Glutamatergic neuron (in vitro differentiated cells): ENCODE measurements around the gene CTSO. TPM values are rescaled to one million over a fixed set of nuclear protein-coding genes. Genes with fewer than 3 reads are reported as not detected.

Experiments
- DNase-seq: peaks from one replicate; pipeline ENCODE4 v3.0.0; 2022
- H3K27ac Mint-ChIP-seq: one replicate; pipeline ENCODE4 v1.8.0; 2020; ENCODE audit warnings: mild to moderate bottlenecking, mixed read lengths, inconsistent platforms; ENCODE audit not compliant: unreplicated experiment
- H3K27me3 Mint-ChIP-seq: one replicate; pipeline ENCODE4 v1.8.0; 2020; ENCODE audit warnings: mild to moderate bottlenecking, moderate library complexity, mixed read lengths, inconsistent platforms; ENCODE audit not compliant: unreplicated experiment
- H3K36me3 Mint-ChIP-seq: one replicate; pipeline ENCODE4 v1.8.0; 2020; ENCODE audit warnings: mild to moderate bottlenecking, mixed read lengths, inconsistent platforms; ENCODE audit not compliant: unreplicated experiment
- H3K4me1 Mint-ChIP-seq: one replicate; pipeline ENCODE4 v1.8.0; 2020; ENCODE audit warnings: mild to moderate bottlenecking, low read depth, mixed read lengths, inconsistent platforms; ENCODE audit not compliant: unreplicated experiment
- H3K4me3 Mint-ChIP-seq: one replicate; pipeline ENCODE4 v1.8.0; 2020; ENCODE audit warnings: mild to moderate bottlenecking, mixed read lengths, inconsistent platforms; ENCODE audit not compliant: unreplicated experiment
- H3K9me3 Mint-ChIP-seq: one replicate; pipeline ENCODE4 v1.8.0; 2020; ENCODE audit warnings: mild to moderate bottlenecking, moderate library complexity, mixed read lengths, inconsistent platforms; ENCODE audit not compliant: unreplicated experiment
- CTCF ChIP-seq: fragments of 200-600 bp; sonication (generic); IDR thresholded peaks from one replicate; pipeline ENCODE4 v1.5.0; 2021; ENCODE audit not compliant: partially characterized antibody, unreplicated experiment
- total RNA-seq: library from RNA; stranded (reverse); fragmentation: NEBNext Ultra II Directional; extraction: Animal tissue kit (Norgen Biotek cat#: 25700); gene quantifications from one replicate; pipeline ENCODE4 v1.2.1, GENCODE V29; 2021; ENCODE audit not compliant: unreplicated experiment

CTSO gene
- total RNA-seq, 1 donor from 2014 or later, result 2.2 TPM

DNA sequence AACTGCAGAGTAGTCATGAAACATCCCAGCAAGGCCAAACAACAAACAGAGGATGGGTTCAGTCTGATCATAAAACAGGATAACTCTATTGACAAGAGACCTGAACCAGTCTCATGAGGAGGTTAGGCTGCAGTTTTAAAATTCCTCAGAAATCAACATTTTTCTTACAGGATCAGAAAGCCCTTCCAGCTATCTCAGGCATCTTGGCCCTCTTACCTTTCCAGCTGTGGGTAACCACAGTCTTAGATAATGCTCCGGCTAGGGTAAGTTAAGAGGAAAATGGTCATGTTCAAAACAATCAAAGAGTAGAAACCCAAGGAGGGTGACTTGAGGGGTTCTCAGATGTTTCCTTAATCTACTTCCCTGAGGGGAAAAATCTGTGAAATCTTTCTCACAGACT, 5.1 kb downstream of the CTSO start:
- H3K27me3 Mint-ChIP-seq, result peaks cover 9% of the 10 kb centered on the region
- DNase-seq, result no peak
- TF ChIP-seq CTCF, result no peak
- peaks cover 36% of the 10 kb centered on the region for H3K4me1 Mint-ChIP-seq
- no peak overlapping the region for H3K4me3 Mint-ChIP-seq
- H3K27ac Mint-ChIP-seq, result no peak overlapping the region
- H3K9me3 Mint-ChIP-seq, result peaks cover 8% of the 10 kb centered on the region
- H3K36me3 Mint-ChIP-seq, result no peaks in the 10 kb centered on the region

DNA sequence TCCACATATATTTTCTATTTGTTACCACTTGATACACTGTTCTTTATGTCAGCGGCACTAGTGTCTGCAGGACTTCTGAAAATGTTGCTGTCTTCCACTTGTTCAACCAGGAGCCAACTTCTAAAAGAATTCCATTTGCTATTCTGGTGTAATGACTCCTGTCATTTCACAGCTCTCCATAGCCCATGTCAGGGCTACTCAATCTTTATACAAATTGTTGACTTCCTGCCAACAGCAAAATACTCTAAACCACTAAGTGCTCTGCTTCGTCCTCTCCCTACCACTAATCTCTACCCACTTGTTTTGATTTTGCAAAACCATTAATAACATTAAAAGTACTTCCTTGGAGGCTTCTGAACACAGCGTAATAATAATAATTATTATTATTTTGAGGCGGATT, 7.2 kb downstream of the CTSO start:
- Mint-ChIP-seq H3K4me1 (peaks cover 27% of the 10 kb centered on the region), H3K9me3 (peaks cover 8% of the 10 kb centered on the region), H3K4me3 (no peak overlapping the region), H3K27me3 (peaks cover 9% of the 10 kb centered on the region), H3K27ac (no peak overlapping the region), H3K36me3 (no peaks in the 10 kb centered on the region)
- TF ChIP-seq CTCF, result no peak
- no peak for DNase-seq

- no peak for DNase-seq
- Mint-ChIP-seq H3K27me3 (no peaks in the 10 kb centered on the region), H3K9me3 (no peaks in the 10 kb centered on the region), H3K36me3 (no peaks in the 10 kb centered on the region), H3K27ac (no peak overlapping the region), H3K4me1 (peaks cover 15% of the 10 kb centered on the region), H3K4me3 (no peak overlapping the region)
- no peak for TF ChIP-seq CTCF
Observed at GRCh38 chr4:155944516-155944915, 9.2 kb downstream of the CTSO start.

DNA sequence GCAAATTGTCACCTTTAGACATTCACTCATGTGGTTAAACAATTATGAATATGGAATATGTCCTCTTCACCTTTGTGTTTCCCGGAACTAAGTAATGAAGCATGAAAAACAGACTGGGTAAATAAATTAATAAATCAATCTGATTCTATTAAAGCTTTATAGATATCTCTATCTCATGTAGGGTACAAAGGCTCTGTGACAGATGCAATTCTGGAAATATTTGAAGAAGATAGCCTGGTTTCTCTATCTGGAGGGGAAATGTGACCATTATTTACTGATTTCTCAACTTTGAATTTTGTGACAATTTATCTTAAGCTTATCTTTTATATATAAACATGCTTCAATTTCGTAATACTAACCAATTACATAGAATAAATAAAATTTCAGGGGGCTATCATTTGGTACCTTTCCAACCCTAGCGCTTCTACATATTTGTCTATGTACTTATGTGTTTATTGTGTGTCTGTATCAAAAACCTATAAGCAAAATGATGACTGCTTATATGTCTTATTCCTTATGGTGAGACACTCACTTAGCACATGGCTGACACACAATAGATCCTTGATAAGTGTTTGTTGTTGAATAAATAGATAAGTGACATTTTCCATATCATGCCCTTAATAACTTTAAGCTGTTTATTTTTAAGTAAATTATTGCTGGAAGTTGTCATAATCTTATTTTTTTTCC, 9.9 kb downstream of the CTSO start:
- H3K9me3 Mint-ChIP-seq, result no peaks in the 10 kb centered on the region
- no peaks in the 10 kb centered on the region for H3K27me3 Mint-ChIP-seq
- TF ChIP-seq CTCF, result no peak
- no peak overlapping the region for H3K4me3 Mint-ChIP-seq
- H3K27ac Mint-ChIP-seq, result no peak overlapping the region
- no peak for DNase-seq
- no peaks in the 10 kb centered on the region for H3K36me3 Mint-ChIP-seq
- peaks cover 12% of the 10 kb centered on the region for H3K4me1 Mint-ChIP-seq

DNA sequence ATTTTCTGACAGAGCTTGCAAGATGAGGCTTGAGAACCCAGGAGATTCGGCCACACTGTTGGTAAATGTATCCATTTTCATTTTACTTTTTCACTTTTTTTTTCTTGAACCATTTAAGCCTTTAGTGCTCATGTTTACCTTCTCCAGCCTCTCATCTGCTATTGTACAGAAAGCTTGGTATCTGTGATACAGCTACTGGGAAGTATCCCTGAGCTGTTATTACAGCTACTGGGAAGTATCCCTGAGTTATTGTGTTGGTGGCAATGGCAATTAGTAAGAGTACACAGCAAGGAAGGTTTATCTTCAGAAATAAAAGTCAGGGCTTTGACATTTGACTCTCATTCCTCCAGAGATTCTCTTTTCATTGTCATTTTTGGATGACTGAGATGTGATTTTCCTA, 11.8 kb downstream of the CTSO start:
- no peak for TF ChIP-seq CTCF
- H3K36me3 Mint-ChIP-seq, result no peaks in the 10 kb centered on the region
- peaks cover 7% of the 10 kb centered on the region for H3K4me1 Mint-ChIP-seq
- no peak for DNase-seq
- H3K4me3 Mint-ChIP-seq, result no peak overlapping the region
- H3K27me3 Mint-ChIP-seq, result no peaks in the 10 kb centered on the region
- H3K9me3 Mint-ChIP-seq, result no peaks in the 10 kb centered on the region
- no peak overlapping the region for H3K27ac Mint-ChIP-seq
